Measurements from ENCODE around the gene PEX12.
"Not testable (repeated sequence)": the region's sequence is repeated elsewhere in the genome, so short reads cannot be mapped to it uniquely, and the experiment has no call there.

PEX12 gene

DNA sequence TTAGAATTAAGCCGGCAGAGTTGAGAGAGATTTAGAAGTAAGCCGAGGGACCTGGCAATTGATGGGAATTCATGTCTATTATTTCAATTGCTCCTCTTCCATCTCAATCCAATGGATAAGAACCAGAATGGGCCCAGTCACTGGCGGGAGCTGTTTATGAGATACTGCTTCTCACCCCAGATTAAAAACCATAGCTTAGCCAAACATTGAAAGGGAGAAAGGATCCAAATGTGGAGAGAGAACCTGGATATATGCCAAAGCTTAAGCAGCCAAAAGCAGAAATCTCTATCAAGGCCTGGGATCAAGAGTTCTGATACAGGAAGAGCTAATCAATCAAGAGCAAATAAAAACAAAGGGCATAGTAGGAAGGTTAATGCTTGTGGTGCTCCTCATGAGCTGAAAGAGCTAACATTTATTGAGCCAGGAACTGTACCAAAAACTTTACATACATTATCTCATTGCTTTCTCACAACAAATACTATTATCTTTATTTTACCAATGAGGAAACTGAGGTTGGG, 43.7 kb downstream of the PEX12 start:
- no peak for DNase-seq

DNA sequence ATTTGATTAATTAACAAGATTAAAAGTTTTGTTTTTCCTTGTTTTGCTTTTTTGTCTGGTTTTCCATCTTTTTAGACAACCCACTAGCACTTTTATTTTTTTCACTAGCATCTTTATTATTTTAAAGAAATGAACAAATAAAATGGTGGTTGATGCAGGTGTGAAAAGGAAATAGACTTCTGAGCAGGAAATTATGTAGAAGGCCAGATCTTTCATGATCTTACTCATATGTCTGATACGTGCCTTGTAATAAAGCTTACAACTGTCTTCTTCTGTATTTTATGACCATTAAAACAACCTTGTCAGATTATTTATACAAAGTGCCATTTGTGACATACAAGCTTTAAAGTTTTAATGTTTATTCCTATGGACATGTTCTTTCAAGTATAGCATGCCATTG, 47.2 kb downstream of the PEX12 start:
- no peak for DNase-seq

DNA sequence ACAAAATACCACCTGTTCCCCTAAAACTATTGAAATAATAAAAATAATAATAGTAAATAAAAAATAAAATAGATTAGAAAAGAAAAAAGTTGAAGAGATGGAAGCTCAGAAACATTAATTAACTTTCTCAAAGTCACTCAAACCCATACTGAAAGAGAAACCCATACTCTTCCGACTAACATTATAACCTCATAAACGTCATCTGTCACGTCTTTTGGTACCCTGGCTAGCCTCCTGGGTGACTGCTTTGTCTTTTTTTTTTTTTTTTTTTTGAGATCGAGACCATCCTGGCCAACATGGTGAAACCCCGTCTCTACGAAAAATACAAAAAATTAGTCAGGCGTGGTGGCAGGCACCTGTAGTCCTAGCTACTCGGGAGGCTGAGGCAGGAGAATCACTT, 48.5 kb downstream of the PEX12 start:
- DNase-seq: no peak

DNA sequence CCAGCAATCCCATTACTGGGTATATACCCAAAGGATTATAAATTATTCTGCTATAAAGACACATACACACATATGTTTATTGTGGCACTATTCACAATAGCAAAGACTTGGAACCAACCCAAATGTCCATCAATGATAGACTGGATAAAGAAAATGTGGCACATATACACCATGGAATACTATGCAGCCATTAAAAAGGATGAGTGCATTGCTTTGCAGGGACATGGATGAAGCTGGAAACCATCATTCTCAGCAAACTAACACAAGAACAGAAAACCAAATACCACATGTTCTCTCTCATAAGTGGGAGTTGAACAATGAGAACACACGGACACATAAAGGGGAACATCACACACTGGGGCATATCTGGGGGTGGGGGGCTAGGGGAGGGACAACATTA, 49.0 kb downstream of the PEX12 start:
- not testable (repeated sequence) for DNase-seq

Data from cerebellar nuclear complex (tissue), 1 donor.